ENCODE measurements around the gene PRKCE.

DNA sequence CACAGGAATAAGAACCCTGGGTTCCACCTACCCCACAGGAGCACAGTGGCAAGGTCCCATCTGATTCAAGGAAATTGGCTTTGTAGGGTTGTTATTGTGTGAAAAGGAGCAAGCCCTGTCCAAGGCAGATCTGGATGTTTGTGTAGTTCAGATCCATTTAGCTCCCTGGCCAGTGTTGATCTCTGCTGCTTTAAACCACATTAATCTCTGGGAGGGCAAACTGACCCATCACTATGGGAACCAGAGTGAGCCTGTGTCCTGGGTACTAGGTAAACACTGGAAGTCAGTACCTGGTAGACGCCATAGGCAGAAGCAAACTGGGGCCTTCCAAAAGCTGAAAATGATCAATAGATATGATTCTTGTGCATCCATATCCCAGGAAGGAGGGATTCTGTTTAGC, 374.2 kb downstream of the PRKCE start:
- TF ChIP-seq CTCF (IDR thresholded peaks at IDR 0.05) (no peak), POLR2A (IDR thresholded peaks at IDR 0.05) (no peak), EP300 (IDR thresholded peaks at IDR 0.05) (no peak), POLR2AphosphoS5 (IDR thresholded peaks at IDR 0.05) (no peak)
